ENCODE data around the gene GDF9.

The GDF9 gene

GRCh38 chr5:132819468-132819867 is 46.8 kb downstream of the GDF9 start:
- TF ChIP-seq, protein P1, sequence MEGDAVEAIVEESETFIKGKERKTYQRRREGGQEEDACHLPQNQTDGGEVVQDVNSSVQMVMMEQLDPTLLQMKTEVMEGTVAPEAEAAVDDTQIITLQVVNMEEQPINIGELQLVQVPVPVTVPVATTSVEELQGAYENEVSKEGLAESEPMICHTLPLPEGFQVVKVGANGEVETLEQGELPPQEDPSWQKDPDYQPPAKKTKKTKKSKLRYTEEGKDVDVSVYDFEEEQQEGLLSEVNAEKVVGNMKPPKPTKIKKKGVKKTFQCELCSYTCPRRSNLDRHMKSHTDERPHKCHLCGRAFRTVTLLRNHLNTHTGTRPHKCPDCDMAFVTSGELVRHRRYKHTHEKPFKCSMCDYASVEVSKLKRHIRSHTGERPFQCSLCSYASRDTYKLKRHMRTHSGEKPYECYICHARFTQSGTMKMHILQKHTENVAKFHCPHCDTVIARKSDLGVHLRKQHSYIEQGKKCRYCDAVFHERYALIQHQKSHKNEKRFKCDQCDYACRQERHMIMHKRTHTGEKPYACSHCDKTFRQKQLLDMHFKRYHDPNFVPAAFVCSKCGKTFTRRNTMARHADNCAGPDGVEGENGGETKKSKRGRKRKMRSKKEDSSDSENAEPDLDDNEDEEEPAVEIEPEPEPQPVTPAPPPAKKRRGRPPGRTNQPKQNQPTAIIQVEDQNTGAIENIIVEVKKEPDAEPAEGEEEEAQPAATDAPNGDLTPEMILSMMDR (IDR thresholded peaks at IDR 0.05; ENCODE audit: borderline replicate concordance, control extremely low read depth, extremely low read depth, insufficient read depth, missing control alignments), result no peak
- in situ Hi-C loops (cut with MboI; ENCODE audit: low sequenced_read_pairs, unreplicated experiment), result loop anchor here (10.0 kb wide), 1 partner anchor 295 kb away; no protein-coding TSS in a partner anchor

DNA sequence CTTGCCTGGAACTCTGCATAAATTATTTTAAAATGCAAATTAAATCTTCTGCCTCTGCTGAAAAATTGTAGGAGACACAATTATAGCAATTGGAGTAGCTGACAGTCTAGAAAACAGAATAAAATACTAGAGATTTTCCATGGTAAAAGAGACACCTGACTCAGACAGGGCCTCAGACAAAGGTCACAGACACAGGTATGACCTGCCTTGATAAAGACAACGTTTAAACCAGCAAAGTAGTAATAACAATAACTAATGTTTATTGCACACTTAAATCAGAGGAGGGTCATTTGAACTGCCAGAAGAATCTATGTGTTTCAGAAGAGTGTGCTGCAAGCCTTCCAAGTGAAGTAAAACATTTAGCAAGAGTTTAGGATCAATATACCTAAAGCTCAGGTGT is 49.3 kb downstream of the GDF9 start:
- DNase-seq (ENCODE audit: low spot score), result no peak
- in situ Hi-C loops (cut with MboI; ENCODE audit: low sequenced_read_pairs, unreplicated experiment), result loop anchor here (10.0 kb wide), 1 partner anchor 292 kb away; no protein-coding TSS in a partner anchor
- TF ChIP-seq, protein P1 (IDR thresholded peaks at IDR 0.05; ENCODE audit: borderline replicate concordance, control extremely low read depth, extremely low read depth, insufficient read depth, missing control alignments), result no peak

More at GRCh38 chr5:132819468-132819867, 46.8 kb downstream of the GDF9 start:
- DNase-seq (ENCODE audit: low spot score), result no peak

DNA sequence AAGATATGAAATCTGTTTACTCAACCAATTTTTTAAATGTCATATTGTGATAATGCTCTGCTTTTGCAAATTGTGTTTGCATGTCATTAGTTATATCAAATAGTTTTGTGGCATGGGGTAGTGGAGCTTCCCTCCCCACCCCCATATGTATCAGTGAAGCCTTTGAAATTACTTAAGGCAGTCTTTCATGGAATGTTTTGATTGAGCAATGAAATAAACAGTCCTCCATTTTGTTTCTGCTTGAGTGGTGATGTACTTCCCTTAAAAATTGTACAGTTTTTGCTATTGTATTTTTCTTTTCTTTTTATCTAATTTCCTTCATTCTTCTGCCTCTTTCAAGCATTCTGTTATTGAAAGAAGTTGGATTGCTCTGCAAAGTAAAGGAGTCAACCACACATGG is 49.7 kb downstream of the GDF9 start:
- in situ Hi-C loops (cut with MboI; ENCODE audit: low sequenced_read_pairs, unreplicated experiment), result loop anchor here (10.0 kb wide), 1 partner anchor 292 kb away; no protein-coding TSS in a partner anchor
- no peak for DNase-seq (ENCODE audit: low spot score)
- TF ChIP-seq, protein P1 (IDR thresholded peaks at IDR 0.05; ENCODE audit: borderline replicate concordance, control extremely low read depth, extremely low read depth, insufficient read depth, missing control alignments), result no peak

DNA sequence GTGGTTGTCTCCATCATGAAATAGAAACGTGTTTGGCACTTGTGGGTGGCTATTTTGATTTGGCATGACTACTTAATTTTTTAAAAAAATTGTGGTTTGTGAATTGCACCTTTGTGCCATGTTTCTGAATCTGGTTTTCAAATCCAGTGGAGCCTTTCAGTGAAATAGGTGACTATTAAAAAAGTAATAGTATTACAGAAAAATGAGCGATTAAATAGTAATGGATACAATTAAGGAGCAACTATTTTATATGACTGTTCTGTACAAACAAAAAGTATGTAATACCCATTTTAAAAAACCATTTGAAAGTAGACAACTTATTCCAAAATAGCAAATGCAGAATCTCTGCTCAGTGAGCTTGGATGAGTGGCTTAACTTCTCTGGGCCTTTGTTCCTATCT is 50.2 kb downstream of the GDF9 start:
- in situ Hi-C loops (cut with MboI; ENCODE audit: low sequenced_read_pairs, unreplicated experiment), result loop anchor here (10.0 kb wide), 1 partner anchor 291 kb away; no protein-coding TSS in a partner anchor
- no peak for DNase-seq (ENCODE audit: low spot score)
- TF ChIP-seq, protein P1 (IDR thresholded peaks at IDR 0.05; ENCODE audit: borderline replicate concordance, control extremely low read depth, extremely low read depth, insufficient read depth, missing control alignments), result no peak

DNA sequence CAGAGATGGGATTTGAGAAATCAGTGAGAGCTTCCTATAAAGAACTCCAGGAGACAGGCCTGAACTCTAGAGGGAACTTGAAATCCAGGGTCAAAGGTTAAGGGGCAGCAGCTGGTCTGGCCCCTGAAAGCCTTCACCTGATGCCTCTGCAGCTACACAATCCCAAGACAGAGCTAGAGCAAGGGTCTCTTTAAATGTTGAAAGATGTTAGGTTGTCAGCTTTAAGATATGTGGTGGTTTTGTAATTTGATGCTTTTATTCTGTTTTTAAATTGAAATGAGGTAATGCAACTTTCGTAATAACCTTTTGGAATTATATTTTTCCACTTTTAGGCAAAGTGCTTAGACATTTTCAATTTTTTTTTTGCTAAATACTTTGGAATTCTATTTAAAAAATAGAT is 50.8 kb downstream of the GDF9 start:
- in situ Hi-C loops (cut with MboI; ENCODE audit: low sequenced_read_pairs, unreplicated experiment), result loop anchor here (10.0 kb wide), 1 partner anchor 291 kb away; no protein-coding TSS in a partner anchor
- no peak for DNase-seq (ENCODE audit: low spot score)
- TF ChIP-seq, protein P1 (IDR thresholded peaks at IDR 0.05; ENCODE audit: borderline replicate concordance, control extremely low read depth, extremely low read depth, insufficient read depth, missing control alignments), result no peak

- in situ Hi-C loops (cut with MboI; ENCODE audit: low sequenced_read_pairs, unreplicated experiment), result loop anchor here (10.0 kb wide), 1 partner anchor 290 kb away; no protein-coding TSS in a partner anchor
- TF ChIP-seq, protein P1 (IDR thresholded peaks at IDR 0.05; ENCODE audit: borderline replicate concordance, control extremely low read depth, extremely low read depth, insufficient read depth, missing control alignments), result no peak
- no peak for DNase-seq (ENCODE audit: low spot score)
Measured at GRCh38 chr5:132814503-132815294, 51.6 kb downstream of the GDF9 start.
